GM23338 (cell line): ENCODE measurements around the gene SLC9C1. TPM values are rescaled to one million over a fixed set of nuclear protein-coding genes. Genes with fewer than 3 reads are reported as not detected.

ENCODE experiments used
- ATAC-seq: fragments of 200-7000 bp; cut with Tn5 transposase; 3 replicates; pipeline ENCODE4 v1.9.1; 2020
- DNase-seq: peaks from one replicate; pipeline ENCODE4 v3.0.0-alpha.2; 2015; ENCODE audit warnings: low spot score
- H2AFZ ChIP-seq: fragments of 200-600 bp; sonication (generic); 2 replicates; pipeline ENCODE4 v1.8.0; 2016; ENCODE audit warnings: antibody characterized with exemption, mild to moderate bottlenecking, moderate library complexity
- H3F3A ChIP-seq: fragments of 200-600 bp; sonication (generic); replicated peaks from 2 replicates; pipeline ENCODE4 v1.8.0; 2017; ENCODE audit warnings: antibody characterized with exemption, mixed run types, low read depth
- H3K27ac ChIP-seq: fragments of 200-600 bp; sonication (generic); 2 replicates; pipeline ENCODE4 v1.6.1; 2016; ENCODE audit warnings: low read depth
- H3K27me3 ChIP-seq: fragments of 200-600 bp; sonication (generic); 2 replicates; pipeline ENCODE4 v1.8.0; 2016; ENCODE audit warnings: mild to moderate bottlenecking, mixed run types, moderate library complexity; ENCODE audit not compliant: insufficient read depth
- H3K36me3 ChIP-seq: fragments of 200-600 bp; sonication (generic); 2 replicates; pipeline ENCODE4 v1.8.0; 2016; ENCODE audit warnings: mild to moderate bottlenecking; ENCODE audit not compliant: insufficient read depth
- H3K4me1 ChIP-seq: fragments of 200-600 bp; sonication (generic); 2 replicates; pipeline ENCODE4 v1.8.0; 2016; ENCODE audit warnings: mild to moderate bottlenecking, moderate library complexity; ENCODE audit not compliant: insufficient read depth
- H3K4me2 ChIP-seq: fragments of 200-600 bp; sonication (generic); 2 replicates; pipeline ENCODE4 v1.7.1; 2017; ENCODE audit warnings: mixed run types
- H3K4me3 ChIP-seq: fragments of 200-600 bp; sonication (generic); 2 replicates; pipeline ENCODE4 v1.6.1; 2016; ENCODE audit warnings: mixed run types
- H3K79me2 ChIP-seq: fragments of 200-600 bp; sonication (generic); replicated peaks from 2 replicates; pipeline ENCODE4 v1.8.0; 2017; ENCODE audit warnings: mild to moderate bottlenecking; ENCODE audit not compliant: insufficient read depth
- H3K9me2 ChIP-seq: fragments of 200-600 bp; sonication (generic); 2 replicates; pipeline ENCODE4 v1.8.0; 2017; ENCODE audit not compliant: insufficient read depth
- H4K20me1 ChIP-seq: fragments of 200-600 bp; sonication (generic); replicated peaks from 2 replicates; pipeline ENCODE4 v1.8.0; 2017; ENCODE audit warnings: mild to moderate bottlenecking; ENCODE audit not compliant: insufficient read depth
- H3K27ac Mint-ChIP-seq: 2 replicates; pipeline ENCODE4 v1.8.0; 2020; ENCODE audit warnings: inconsistent platforms, mild to moderate bottlenecking, moderate library complexity, mixed read lengths
- H3K27me3 Mint-ChIP-seq: 3 replicates; pipeline ENCODE4 v1.8.0; 2022; ENCODE audit warnings: low read depth, mild to moderate bottlenecking, moderate library complexity, mixed read lengths, inconsistent platforms; ENCODE audit not compliant: insufficient read depth, poor library complexity
- H3K36me3 Mint-ChIP-seq: 3 replicates; pipeline ENCODE4 v1.8.0; 2021; ENCODE audit warnings: low read depth, mild to moderate bottlenecking, inconsistent platforms, moderate library complexity, mixed read lengths
- H3K4me1 Mint-ChIP-seq: 3 replicates; pipeline ENCODE4 v1.8.0; 2020; ENCODE audit warnings: mild to moderate bottlenecking, inconsistent platforms, mixed read lengths
- H3K4me3 Mint-ChIP-seq: 3 replicates; pipeline ENCODE4 v1.8.0; 2021; ENCODE audit warnings: moderate library complexity, mild to moderate bottlenecking, inconsistent platforms, mixed read lengths
- H3K9me3 Mint-ChIP-seq: 3 replicates; pipeline ENCODE4 v1.8.0; 2020; ENCODE audit warnings: moderate library complexity, mild to moderate bottlenecking, inconsistent platforms, mixed read lengths
- CREB1 ChIP-seq: fragments of 250-450 bp; sonication (Bioruptor Pico); IDR thresholded peaks from 2 replicates; pipeline ENCODE4 v1.5.0; 2020; ENCODE audit warnings: low read depth, mild to moderate bottlenecking, moderate library complexity
- CTCF ChIP-seq, 2 experiments: fragments of 200-600 bp in 1 of 2; sonication (generic) in 1 of 2; conservative IDR thresholded peaks; 2 replicates each; pipeline versions ENCODE4 v1.5.1 to v1.6.1; 2016 to 2017; ENCODE audit warnings: antibody characterized with exemption in 2 of 2, low read depth in 2 of 2, mild to moderate bottlenecking in 2 of 2, moderate library complexity in 1 of 2
- EZH2 ChIP-seq: fragments of 200-600 bp; sonication (generic); IDR thresholded peaks from one replicate; pipeline ENCODE4 v1.8.0; 2017; ENCODE audit warnings: antibody characterized with exemption, mild to moderate bottlenecking, low read depth; ENCODE audit not compliant: unreplicated experiment
- EZH2phosphoT487 ChIP-seq: fragments of 200-600 bp; sonication (generic); IDR thresholded peaks from one replicate; pipeline ENCODE4 v1.8.1; 2018; ENCODE audit warnings: antibody characterized with exemption; ENCODE audit not compliant: unreplicated experiment
- JUNB ChIP-seq: IDR thresholded peaks from one replicate; pipeline ENCODE4 v1.6.1; 2016; ENCODE audit warnings: antibody characterized with exemption; ENCODE audit not compliant: unreplicated experiment
- NANOG ChIP-seq: IDR thresholded peaks from 2 replicates; pipeline ENCODE4 v1.6.1; 2016; ENCODE audit warnings: antibody characterized with exemption, borderline replicate concordance
- POLR2AphosphoS5 ChIP-seq: IDR thresholded peaks from 2 replicates; pipeline ENCODE4 v1.6.1; 2016; ENCODE audit warnings: antibody characterized with exemption, low read depth
- STAT1 ChIP-seq: IDR thresholded peaks from one replicate; pipeline ENCODE4 v1.6.1; 2016; ENCODE audit warnings: antibody characterized with exemption; ENCODE audit not compliant: unreplicated experiment
- ZNF462 ChIP-seq: fragments of 250-450 bp; sonication (Bioruptor Pico); IDR thresholded peaks from 2 replicates; pipeline ENCODE4 v1.5.0; 2020; ENCODE audit warnings: mild to moderate bottlenecking, moderate library complexity
- polyA plus RNA-seq: library from polyadenylated mRNA; unstranded; fragments of >200 nt; fragmentation: Nextera tagmentation; extraction: Ambion mirVana; gene quantifications from 2 replicates; pipeline ENCODE4 v1.2.1, GENCODE V29; 2016
- total RNA-seq: library from RNA; depleted of rRNA; stranded (reverse); fragments of >200 nt; shearing (Covaris generic); gene quantifications from 2 replicates; pipeline ENCODE4 v1.2.3, GENCODE V29; 2014
- TF ChIP-seq, protein P1 (sequence below): IDR thresholded peaks from one replicate; pipeline ENCODE4 v1.6.1; 2018; ENCODE audit warnings: antibody characterized with exemption; ENCODE audit not compliant: unreplicated experiment

The SLC9C1 gene
- total and polyA plus RNA-seq, 2 experiments from 2014 or later = 0.97 to 1.8 TPM

- ATAC-seq (no peak), DNase-seq (no peak)
- Mint-ChIP-seq H3K4me3 (no peak overlapping the region), H3K4me1 (peaks cover 44% of the 10 kb centered on the region), H3K9me3 (no peaks in the 10 kb centered on the region), H3K36me3 (peaks cover 14% of the 10 kb centered on the region; the same call in 2 of the 3 replicates), H3K27me3 (peaks cover 1% of the 10 kb centered on the region), H3K27ac (no peak overlapping the region)
- Histone ChIP-seq H3K4me1 (peaks cover 51% of the 10 kb centered on the region), H3K4me3 (no peak overlapping the region), H3K36me3 (no peaks in the 10 kb centered on the region; the same call in 1 of the 2 replicates), H4K20me1 (no peaks in the 10 kb centered on the region), H3F3A (no peaks in the 10 kb centered on the region), H3K79me2 (no peaks in the 10 kb centered on the region), H3K4me2 (no peak overlapping the region), H2AFZ (no peak overlapping the region), H3K27me3 (no peaks in the 10 kb centered on the region), H3K9me2 (no peaks in the 10 kb centered on the region), H3K27ac (no peak overlapping the region)
- TF ChIP-seq CREB1 (CRISPR knock-in tag) (no peak), NANOG (no peak), ZNF462 (no peak), POLR2AphosphoS5 (no peak), EZH2phosphoT487 (no peak)
Measured at GRCh38 chr3:112123548-112123947, 170.5 kb downstream of the SLC9C1 start.

DNA sequence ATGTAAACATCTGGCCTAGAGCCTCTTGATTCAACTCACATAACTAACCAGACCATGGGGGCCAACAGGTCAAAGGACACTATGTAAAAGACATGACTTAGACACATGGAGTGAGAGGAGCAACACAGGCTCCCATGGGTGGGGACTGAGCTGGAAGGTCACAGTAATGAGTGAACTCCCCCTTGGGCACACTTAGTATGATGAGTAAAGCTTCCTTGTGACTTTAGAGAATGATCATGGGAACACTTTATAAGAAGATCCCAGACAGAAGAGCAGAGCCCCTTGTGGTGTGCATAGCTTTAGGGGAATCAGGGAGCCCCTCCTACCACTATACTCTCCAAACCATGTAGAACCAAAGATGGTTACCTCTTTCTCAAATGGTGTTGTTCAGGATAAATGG lies 171.1 kb downstream of the SLC9C1 start:
- no peak for DNase-seq
- Mint-ChIP-seq H3K27ac (no peak overlapping the region), H3K27me3 (peaks cover 3% of the 10 kb centered on the region), H3K4me3 (no peak overlapping the region), H3K4me1 (peaks cover 42% of the 10 kb centered on the region), H3K9me3 (no peaks in the 10 kb centered on the region), H3K36me3 (peaks cover 14% of the 10 kb centered on the region; the same call in 2 of the 3 replicates)
- Histone ChIP-seq H3K27ac (no peak overlapping the region), H3K9me2 (no peaks in the 10 kb centered on the region), H3K27me3 (no peaks in the 10 kb centered on the region), H3K4me3 (no peak overlapping the region), H3F3A (no peaks in the 10 kb centered on the region), H2AFZ (no peak overlapping the region), H3K36me3 (no peaks in the 10 kb centered on the region; the same call in 1 of the 2 replicates), H3K79me2 (no peaks in the 10 kb centered on the region), H3K4me1 (peaks cover 47% of the 10 kb centered on the region), H3K4me2 (no peak overlapping the region), H4K20me1 (no peaks in the 10 kb centered on the region)
- no peak for ATAC-seq
- TF ChIP-seq, protein P1, sequence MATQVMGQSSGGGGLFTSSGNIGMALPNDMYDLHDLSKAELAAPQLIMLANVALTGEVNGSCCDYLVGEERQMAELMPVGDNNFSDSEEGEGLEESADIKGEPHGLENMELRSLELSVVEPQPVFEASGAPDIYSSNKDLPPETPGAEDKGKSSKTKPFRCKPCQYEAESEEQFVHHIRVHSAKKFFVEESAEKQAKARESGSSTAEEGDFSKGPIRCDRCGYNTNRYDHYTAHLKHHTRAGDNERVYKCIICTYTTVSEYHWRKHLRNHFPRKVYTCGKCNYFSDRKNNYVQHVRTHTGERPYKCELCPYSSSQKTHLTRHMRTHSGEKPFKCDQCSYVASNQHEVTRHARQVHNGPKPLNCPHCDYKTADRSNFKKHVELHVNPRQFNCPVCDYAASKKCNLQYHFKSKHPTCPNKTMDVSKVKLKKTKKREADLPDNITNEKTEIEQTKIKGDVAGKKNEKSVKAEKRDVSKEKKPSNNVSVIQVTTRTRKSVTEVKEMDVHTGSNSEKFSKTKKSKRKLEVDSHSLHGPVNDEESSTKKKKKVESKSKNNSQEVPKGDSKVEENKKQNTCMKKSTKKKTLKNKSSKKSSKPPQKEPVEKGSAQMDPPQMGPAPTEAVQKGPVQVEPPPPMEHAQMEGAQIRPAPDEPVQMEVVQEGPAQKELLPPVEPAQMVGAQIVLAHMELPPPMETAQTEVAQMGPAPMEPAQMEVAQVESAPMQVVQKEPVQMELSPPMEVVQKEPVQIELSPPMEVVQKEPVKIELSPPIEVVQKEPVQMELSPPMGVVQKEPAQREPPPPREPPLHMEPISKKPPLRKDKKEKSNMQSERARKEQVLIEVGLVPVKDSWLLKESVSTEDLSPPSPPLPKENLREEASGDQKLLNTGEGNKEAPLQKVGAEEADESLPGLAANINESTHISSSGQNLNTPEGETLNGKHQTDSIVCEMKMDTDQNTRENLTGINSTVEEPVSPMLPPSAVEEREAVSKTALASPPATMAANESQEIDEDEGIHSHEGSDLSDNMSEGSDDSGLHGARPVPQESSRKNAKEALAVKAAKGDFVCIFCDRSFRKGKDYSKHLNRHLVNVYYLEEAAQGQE = no peak
- no peak for TF ChIP-seq CTCF (conservative IDR thresholded peaks at IDR 0.05; ENCODE audit: low read depth in 2 of 2)
- TF ChIP-seq POLR2AphosphoS5 = no peak
- no peak for TF ChIP-seq JUNB
- no peak for TF ChIP-seq STAT1
- TF ChIP-seq NANOG = no peak
- TF ChIP-seq EZH2 = no peak
